Non-pigmented ciliary epithelial cell (primary cell): ENCODE results near the gene PCDH12.

Experiments used
- DNase-seq: peaks from one replicate; pipeline ENCODE4 v3.0.0-alpha.2; 2010; ENCODE audit warnings: low read depth

PCDH12 gene

GRCh38 chr5:141908796-141909195 lies 49.2 kb downstream of the PCDH12 start:
- no peak for DNase-seq

- no peak for DNase-seq
Observed at GRCh38 chr5:141906972-141907371, 51.0 kb downstream of the PCDH12 start.

GRCh38 chr5:141906517-141906916 lies 51.5 kb downstream of the PCDH12 start:
- DNase-seq: no peak

- DNase-seq: no peak
Observed at GRCh38 chr5:141904551-141904950, 53.5 kb downstream of the PCDH12 start.

GRCh38 chr5:141903261-141903660 lies 54.7 kb downstream of the PCDH12 start:
- DNase-seq: no peak

- no peak for DNase-seq
Observed at GRCh38 chr5:141902015-141902814, 55.8 kb downstream of the PCDH12 start.

- no peak for DNase-seq
Observed at GRCh38 chr5:141898448-141899049, 59.5 kb downstream of the PCDH12 start.

- DNase-seq: no peak
Observed at GRCh38 chr5:141897425-141897824, 60.6 kb downstream of the PCDH12 start.
